Loucy (cell line): Measurements from ENCODE around the gene EXOC3L2.

Experiments used
- H2AFZ ChIP-seq: fragments of 200-600 bp; sonication (generic); 2 replicates; pipeline ENCODE4 v1.6.0; 2016; ENCODE audit warnings: antibody characterized with exemption, mild to moderate bottlenecking, low read length, moderate library complexity
- H3F3A ChIP-seq: fragments of 200-600 bp; 2 replicates; pipeline ENCODE4 v1.6.0; 2016; ENCODE audit warnings: antibody characterized with exemption, low read depth, mild to moderate bottlenecking
- H3K27me3 ChIP-seq: fragments of 200-600 bp; sonication (generic); 2 replicates; pipeline ENCODE4 v1.6.1; 2014; ENCODE audit warnings: low read length, mild to moderate bottlenecking; ENCODE audit not compliant: insufficient read depth, poor library complexity, severe bottlenecking
- H3K36me3 ChIP-seq: fragments of 200-600 bp; sonication (generic); 2 replicates; pipeline ENCODE4 v1.6.1; 2016; ENCODE audit warnings: low read length; ENCODE audit not compliant: insufficient read depth
- H3K4me1 ChIP-seq: fragments of 200-600 bp; sonication (generic); 2 replicates; pipeline ENCODE4 v1.5.1; 2014; ENCODE audit warnings: low read length, mild to moderate bottlenecking; ENCODE audit not compliant: insufficient read depth, poor library complexity, severe bottlenecking
- H3K4me2 ChIP-seq: fragments of 200-600 bp; sonication (generic); 2 replicates; pipeline ENCODE4 v1.6.0; 2014; ENCODE audit warnings: antibody characterized with exemption, low read length, low read depth, mild to moderate bottlenecking; ENCODE audit not compliant: poor library complexity, severe bottlenecking
- H3K4me3 ChIP-seq: fragments of 200-600 bp; sonication (generic); 2 replicates; pipeline ENCODE4 v1.5.1; 2014; ENCODE audit warnings: low read length, mild to moderate bottlenecking, mixed read lengths; ENCODE audit not compliant: poor library complexity, severe bottlenecking
- H3K79me2 ChIP-seq: fragments of 200-600 bp; sonication (generic); 2 replicates; pipeline ENCODE4 v1.6.1; 2014; ENCODE audit warnings: low read length; ENCODE audit not compliant: insufficient read depth
- H3K9ac ChIP-seq: fragments of 200-600 bp; sonication (generic); 2 replicates; pipeline ENCODE4 v1.6.0; 2014; ENCODE audit warnings: mild to moderate bottlenecking, low read depth, low read length, moderate library complexity; ENCODE audit not compliant: poor library complexity, severe bottlenecking
- H3K9me2 ChIP-seq: fragments of 200-600 bp; sonication (generic); replicated peaks from 2 replicates; pipeline ENCODE4 v1.6.1; 2016; ENCODE audit warnings: low read depth, low read length, mixed read lengths
- H3K9me3 ChIP-seq: fragments of 200-600 bp; sonication (generic); 2 replicates; pipeline ENCODE4 v1.6.1; 2014; ENCODE audit warnings: mild to moderate bottlenecking, antibody characterized with exemption, low read length, low read depth; ENCODE audit not compliant: insufficient read depth
- H4K20me1 ChIP-seq: fragments of 200-600 bp; sonication (generic); 2 replicates; pipeline ENCODE4 v1.6.0; 2014; ENCODE audit warnings: antibody characterized with exemption, low read length, mild to moderate bottlenecking; ENCODE audit not compliant: insufficient read depth, poor library complexity, severe bottlenecking
- EZH2phosphoT487 ChIP-seq: fragments of 200-600 bp; IDR thresholded peaks from 2 replicates; pipeline ENCODE4 v1.6.1; 2018; ENCODE audit warnings: antibody characterized with exemption, mild to moderate bottlenecking, moderate library complexity, borderline replicate concordance
- TF ChIP-seq, protein P1 (sequence below): fragments of 200-600 bp; sonication (generic); conservative IDR thresholded peaks from 2 replicates; pipeline ENCODE4 v1.5.1; 2014; ENCODE audit warnings: mild to moderate bottlenecking, antibody characterized with exemption, low read length

EXOC3L2 gene

DNA sequence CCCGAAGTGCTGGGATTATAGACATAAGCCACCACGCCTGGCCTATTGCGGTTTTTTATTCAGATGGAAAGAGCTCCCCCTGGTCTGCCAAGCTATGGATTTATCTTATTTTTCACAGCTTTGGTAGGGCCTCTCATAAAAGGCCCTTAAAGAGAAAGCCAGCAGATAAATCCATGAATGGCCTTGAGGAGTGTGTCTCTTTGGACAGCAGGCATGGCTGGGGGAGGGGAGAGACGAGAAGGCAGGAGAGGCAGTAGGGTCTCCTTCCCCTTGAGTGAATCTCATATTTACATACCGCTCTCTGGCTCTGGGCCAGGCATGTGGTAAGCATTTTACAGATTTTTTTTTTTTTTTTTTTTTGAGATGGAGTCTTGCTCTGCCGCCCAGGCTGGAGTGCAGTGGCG is 31.1 kb upstream of the EXOC3L2 start:
- Histone ChIP-seq H2AFZ (no peak overlapping the region), H3K9me2 (no peaks in the 10 kb centered on the region), H4K20me1 (no peaks in the 10 kb centered on the region), H3K27me3 (no peaks in the 10 kb centered on the region), H3K36me3 (peaks cover 60% of the 10 kb centered on the region; the same call in 1 of the 2 replicates), H3K4me1 (no peaks in the 10 kb centered on the region), H3K4me3 (no peak overlapping the region), H3K9me3 (no peaks in the 10 kb centered on the region), H3K4me2 (no peak overlapping the region), H3F3A (no peaks in the 10 kb centered on the region), H3K79me2 (no peaks in the 10 kb centered on the region), H3K9ac (no peak overlapping the region)
- TF ChIP-seq EZH2phosphoT487: no peak
- TF ChIP-seq, protein P1, sequence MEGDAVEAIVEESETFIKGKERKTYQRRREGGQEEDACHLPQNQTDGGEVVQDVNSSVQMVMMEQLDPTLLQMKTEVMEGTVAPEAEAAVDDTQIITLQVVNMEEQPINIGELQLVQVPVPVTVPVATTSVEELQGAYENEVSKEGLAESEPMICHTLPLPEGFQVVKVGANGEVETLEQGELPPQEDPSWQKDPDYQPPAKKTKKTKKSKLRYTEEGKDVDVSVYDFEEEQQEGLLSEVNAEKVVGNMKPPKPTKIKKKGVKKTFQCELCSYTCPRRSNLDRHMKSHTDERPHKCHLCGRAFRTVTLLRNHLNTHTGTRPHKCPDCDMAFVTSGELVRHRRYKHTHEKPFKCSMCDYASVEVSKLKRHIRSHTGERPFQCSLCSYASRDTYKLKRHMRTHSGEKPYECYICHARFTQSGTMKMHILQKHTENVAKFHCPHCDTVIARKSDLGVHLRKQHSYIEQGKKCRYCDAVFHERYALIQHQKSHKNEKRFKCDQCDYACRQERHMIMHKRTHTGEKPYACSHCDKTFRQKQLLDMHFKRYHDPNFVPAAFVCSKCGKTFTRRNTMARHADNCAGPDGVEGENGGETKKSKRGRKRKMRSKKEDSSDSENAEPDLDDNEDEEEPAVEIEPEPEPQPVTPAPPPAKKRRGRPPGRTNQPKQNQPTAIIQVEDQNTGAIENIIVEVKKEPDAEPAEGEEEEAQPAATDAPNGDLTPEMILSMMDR: no peak

DNA sequence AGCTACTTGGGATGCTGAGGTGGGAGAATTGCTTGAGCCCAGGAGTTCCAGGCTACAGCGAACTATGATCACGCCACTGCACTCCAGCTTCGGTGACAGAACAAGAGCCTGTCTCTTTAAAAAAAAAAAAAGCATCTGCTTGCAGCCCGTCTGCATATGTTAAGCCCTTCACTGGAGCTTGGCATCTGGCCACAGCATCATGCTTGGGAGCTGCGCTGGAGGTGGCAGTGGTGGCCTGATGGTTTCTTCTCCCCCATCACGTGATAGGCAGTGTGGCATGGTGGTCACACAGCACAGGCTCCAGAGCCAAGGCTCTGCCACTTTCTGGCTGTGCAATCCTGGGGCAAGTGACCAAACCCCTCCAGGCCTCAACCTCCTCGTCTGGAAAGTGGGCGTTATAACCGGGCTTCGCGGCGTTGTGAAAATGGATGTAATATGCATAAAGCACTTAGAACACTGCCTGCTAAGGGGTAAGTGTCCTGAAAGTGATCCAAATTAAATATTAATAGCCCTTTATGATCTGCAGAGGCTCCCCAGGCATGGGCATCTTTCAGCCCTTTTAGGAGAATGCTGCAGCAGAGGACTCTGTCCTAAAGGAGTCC is 30.3 kb upstream of the EXOC3L2 start:
- no peaks in the 10 kb centered on the region for H3K27me3 ChIP-seq
- no peaks in the 10 kb centered on the region for H3K79me2 ChIP-seq
- no peak overlapping the region for H3K4me3 ChIP-seq
- TF ChIP-seq EZH2phosphoT487: no peak
- TF ChIP-seq, protein P1: no peak
- H2AFZ ChIP-seq: no peak overlapping the region
- H4K20me1 ChIP-seq: no peaks in the 10 kb centered on the region
- peaks cover 55% of the 10 kb centered on the region; the same call in 1 of the 2 replicates for H3K36me3 ChIP-seq
- H3K4me2 ChIP-seq: no peak overlapping the region
- H3K9ac ChIP-seq: no peak overlapping the region
- H3K9me2 ChIP-seq: no peaks in the 10 kb centered on the region
- H3K4me1 ChIP-seq: no peaks in the 10 kb centered on the region
- no peaks in the 10 kb centered on the region for H3K9me3 ChIP-seq
- no peaks in the 10 kb centered on the region for H3F3A ChIP-seq

DNA sequence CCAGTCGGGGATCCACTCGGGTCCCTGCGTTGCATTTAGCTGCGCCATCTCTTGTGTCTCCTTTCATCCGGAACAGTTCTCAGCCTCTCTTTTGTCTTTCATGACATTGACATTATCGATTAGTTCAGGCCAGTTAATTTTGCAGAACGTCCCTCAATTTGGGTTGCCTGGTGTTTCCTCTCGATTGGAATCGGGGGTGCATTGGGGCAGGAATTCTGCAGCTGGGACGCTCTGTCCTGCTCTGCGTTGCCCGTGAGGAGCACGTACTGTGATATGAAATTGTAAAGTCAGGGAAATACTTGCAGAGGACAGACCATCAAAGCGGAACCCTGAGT is 28.3 kb upstream of the EXOC3L2 start:
- Histone ChIP-seq H3K79me2 (no peaks in the 10 kb centered on the region), H3K9ac (no peak overlapping the region), H3K9me3 (no peaks in the 10 kb centered on the region), H3F3A (no peaks in the 10 kb centered on the region), H3K4me3 (no peak overlapping the region), H3K9me2 (no peaks in the 10 kb centered on the region), H3K27me3 (no peaks in the 10 kb centered on the region), H4K20me1 (no peaks in the 10 kb centered on the region), H3K36me3 (peaks cover 44% of the 10 kb centered on the region; the same call in 1 of the 2 replicates), H3K4me1 (no peaks in the 10 kb centered on the region), H3K4me2 (no peak overlapping the region), H2AFZ (no peak overlapping the region)
- TF ChIP-seq EZH2phosphoT487: no peak
- TF ChIP-seq, protein P1: no peak
